Natural killer cell (primary cell): ENCODE measurements around the gene EIF2S2. TPM values are rescaled to one million over a fixed set of nuclear protein-coding genes. Genes with fewer than 3 reads are reported as not detected.
A peak's percentile ranks its signal among the peaks of the same experiment; 100 is the strongest.

ENCODE experiments used
- ATAC-seq, 3 donors: fragments of 150-1000 bp in 2 of 3; fragments of 200-7000 bp in 1 of 3; cut with Tn5 transposase; 1 replicate in 1 of 3; 2 replicates in 2 of 3; pipeline ENCODE4 v1.10.0; 2021; ENCODE audit warnings: mild to moderate bottlenecking in 2 of 3, moderate library complexity in 2 of 3
- DNase-seq, 2 donors: peaks; one replicate each; pipeline versions ENCODE4 v3.0.0 to v3.0.0-alpha.2; 2013 to 2021; ENCODE audit warnings: mixed read lengths in 1 of 2
- H3K27ac ChIP-seq: one replicate; pipeline ENCODE4 v1.5.1; 2013; ENCODE audit warnings: mild to moderate bottlenecking, low read length
- H3K27me3 ChIP-seq: one replicate; pipeline ENCODE4 v1.6.1; 2013; ENCODE audit warnings: low read length; ENCODE audit not compliant: control insufficient read depth, insufficient read depth
- H3K36me3 ChIP-seq: one replicate; pipeline ENCODE4 v1.6.1; 2013; ENCODE audit warnings: low read length; ENCODE audit not compliant: control insufficient read depth, insufficient read depth
- H3K4me1 ChIP-seq: one replicate; pipeline ENCODE4 v1.6.1; 2013; ENCODE audit warnings: low read length; ENCODE audit not compliant: control insufficient read depth, insufficient read depth
- H3K4me3 ChIP-seq: one replicate; pipeline ENCODE4 v1.5.1; 2013; ENCODE audit warnings: low read length
- H3K9me3 ChIP-seq: one replicate; pipeline ENCODE4 v1.6.1; 2013; ENCODE audit warnings: low read length; ENCODE audit not compliant: control insufficient read depth, insufficient read depth
- H3K27ac Mint-ChIP-seq, 2 donors: one replicate each; pipeline ENCODE4 v1.8.0; 2022; ENCODE audit warnings: mild to moderate bottlenecking in 2 of 2, mixed read lengths in 2 of 2, moderate library complexity in 1 of 2
- H3K27me3 Mint-ChIP-seq, 2 donors: one replicate each; pipeline ENCODE4 v1.8.0; 2022; ENCODE audit warnings: low read depth in 2 of 2, mixed read lengths in 2 of 2
- H3K36me3 Mint-ChIP-seq: one replicate; pipeline ENCODE4 v1.8.0; 2022; ENCODE audit warnings: mixed read lengths
- H3K4me1 Mint-ChIP-seq, 2 donors: one replicate each; pipeline ENCODE4 v1.8.0; 2022; ENCODE audit warnings: mixed read lengths in 2 of 2
- H3K4me3 Mint-ChIP-seq: one replicate; pipeline ENCODE4 v1.8.0; 2022; ENCODE audit warnings: mild to moderate bottlenecking, moderate library complexity, mixed read lengths
- H3K9me3 Mint-ChIP-seq, 2 donors: one replicate each; pipeline ENCODE4 v1.8.0; 2022; ENCODE audit warnings: mixed read lengths in 2 of 2
- WGBS: methylation state at CpG from one replicate; pipeline ENCODE4 v1.1.7; 2013; ENCODE audit warnings: missing lambda C conversion rate; ENCODE audit not compliant: insufficient coverage; 5-methylcytosine and 5-hydroxymethylcytosine counted together
- intact Hi-C: fragments of 100-400 bp; cut with micrococcal nuclease; formaldehyde crosslinking; loops from one replicate; pipeline ENCODE4 v1.14.2; 2022
- total RNA-seq, 4 donors: library from RNA; stranded (reverse); fragments of 120-200 nt in 1 of 4; gene quantifications; one replicate each; pipeline versions ENCODE4 v1.2.3 to v1.2.4, GENCODE V29; 2013 to 2022
- TF ChIP-seq, protein P1 (sequence below): fragments of 200-600 bp; IDR thresholded peaks from one replicate; pipeline ENCODE4 v1.8.0; 2022; ENCODE audit warnings: antibody characterized with exemption

Gene EIF2S2
- total RNA-seq, 3 donors from 2014 or later (not counting 1 experiment from before 2014, with no cell fraction given), result 17.6 to 20.0 (median 17.6) TPM

DNA sequence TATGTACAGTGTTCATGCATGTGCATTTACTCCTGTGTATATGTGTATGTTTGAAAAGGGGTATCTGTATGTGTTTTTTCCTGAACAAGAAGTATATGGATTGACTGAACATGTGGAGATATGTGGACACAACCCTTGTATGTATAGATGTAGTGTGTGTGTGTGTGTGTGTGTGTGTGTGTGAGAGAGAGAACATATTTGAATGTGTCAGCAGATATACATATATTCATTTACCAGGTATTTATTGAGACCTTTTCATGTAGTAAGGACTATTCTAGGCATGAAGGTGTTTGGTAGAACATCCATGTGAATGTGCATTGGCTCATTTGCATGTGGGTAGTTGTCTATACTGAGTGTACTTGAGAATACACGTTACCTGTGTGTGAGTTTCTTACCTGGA is 39.3 kb downstream of the EIF2S2 start:
- no peak overlapping the region for H3K27ac ChIP-seq
- Mint-ChIP-seq H3K27ac (peak overlapping the region; percentile 0 to 53), H3K9me3 (no peaks in the 10 kb centered on the region), H3K36me3 (no peaks in the 10 kb centered on the region), H3K27me3 (no peaks in the 10 kb centered on the region), H3K4me1 (peaks cover 47 to 48% of the 10 kb centered on the region in 2 donors), H3K4me3 (no peak overlapping the region)
- H3K9me3 ChIP-seq, result no peaks in the 10 kb centered on the region
- TF ChIP-seq, protein P1, sequence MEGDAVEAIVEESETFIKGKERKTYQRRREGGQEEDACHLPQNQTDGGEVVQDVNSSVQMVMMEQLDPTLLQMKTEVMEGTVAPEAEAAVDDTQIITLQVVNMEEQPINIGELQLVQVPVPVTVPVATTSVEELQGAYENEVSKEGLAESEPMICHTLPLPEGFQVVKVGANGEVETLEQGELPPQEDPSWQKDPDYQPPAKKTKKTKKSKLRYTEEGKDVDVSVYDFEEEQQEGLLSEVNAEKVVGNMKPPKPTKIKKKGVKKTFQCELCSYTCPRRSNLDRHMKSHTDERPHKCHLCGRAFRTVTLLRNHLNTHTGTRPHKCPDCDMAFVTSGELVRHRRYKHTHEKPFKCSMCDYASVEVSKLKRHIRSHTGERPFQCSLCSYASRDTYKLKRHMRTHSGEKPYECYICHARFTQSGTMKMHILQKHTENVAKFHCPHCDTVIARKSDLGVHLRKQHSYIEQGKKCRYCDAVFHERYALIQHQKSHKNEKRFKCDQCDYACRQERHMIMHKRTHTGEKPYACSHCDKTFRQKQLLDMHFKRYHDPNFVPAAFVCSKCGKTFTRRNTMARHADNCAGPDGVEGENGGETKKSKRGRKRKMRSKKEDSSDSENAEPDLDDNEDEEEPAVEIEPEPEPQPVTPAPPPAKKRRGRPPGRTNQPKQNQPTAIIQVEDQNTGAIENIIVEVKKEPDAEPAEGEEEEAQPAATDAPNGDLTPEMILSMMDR, result no peak
- 82% methylated on average over 1 of the region's 1 CpG for WGBS
- no peak for ATAC-seq
- H3K27me3 ChIP-seq, result no peaks in the 10 kb centered on the region
- peaks cover 45% of the 10 kb centered on the region for H3K36me3 ChIP-seq
- H3K4me3 ChIP-seq, result no peak overlapping the region
- peaks cover 9% of the 10 kb centered on the region for H3K4me1 ChIP-seq
- intact Hi-C loops, result no loop called here
- no peak for DNase-seq

- Histone ChIP-seq H3K9me3 (no peaks in the 10 kb centered on the region), H3K27ac (no peak overlapping the region), H3K4me3 (no peak overlapping the region), H3K36me3 (peaks cover 38% of the 10 kb centered on the region), H3K4me1 (peaks cover 9% of the 10 kb centered on the region), H3K27me3 (no peaks in the 10 kb centered on the region)
- Mint-ChIP-seq H3K9me3 (no peaks in the 10 kb centered on the region), H3K4me1 (peaks cover 50 to 52% of the 10 kb centered on the region in 2 donors), H3K27me3 (no peaks in the 10 kb centered on the region), H3K4me3 (no peak overlapping the region), H3K27ac (peak overlapping the region in 1 of 2 donors; percentile 53), H3K36me3 (no peaks in the 10 kb centered on the region)
- TF ChIP-seq, protein P1, result no peak
- ATAC-seq (no peak), DNase-seq (no peak)
- intact Hi-C loops, result no loop called here
- 95% methylated on average over 7 of the region's 8 CpGs for WGBS
These were observed 40.0 kb downstream of the EIF2S2 start for GRCh38 chr20:34072076-34072475.

DNA sequence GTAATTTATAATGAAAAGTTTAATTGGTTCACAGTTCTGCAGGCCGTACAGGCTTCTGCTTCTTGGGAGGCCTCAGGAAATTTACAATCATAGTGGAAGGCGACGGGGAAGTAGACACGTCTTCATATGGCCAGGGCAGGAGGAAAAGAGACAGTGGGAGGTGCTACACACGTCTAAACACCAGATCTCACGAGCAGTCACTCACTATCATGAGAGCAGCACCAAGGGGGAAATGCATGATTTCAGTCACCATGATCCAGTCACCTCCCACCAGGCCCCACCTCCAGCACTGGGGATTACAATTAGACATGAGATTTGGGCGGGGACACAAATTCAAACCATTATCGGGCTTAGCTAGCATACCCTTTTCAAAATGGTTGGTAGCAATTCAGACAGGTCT is 41.2 kb downstream of the EIF2S2 start:
- Mint-ChIP-seq H3K9me3 (no peaks in the 10 kb centered on the region), H3K36me3 (no peaks in the 10 kb centered on the region), H3K27me3 (no peaks in the 10 kb centered on the region), H3K27ac (peak overlapping the region in 1 of 2 donors; percentile 27), H3K4me3 (no peak overlapping the region), H3K4me1 (peaks cover 43 to 53% of the 10 kb centered on the region in 2 donors)
- ATAC-seq (no peak), DNase-seq (no peak)
- no peaks in the 10 kb centered on the region for H3K9me3 ChIP-seq
- peaks cover 28% of the 10 kb centered on the region for H3K36me3 ChIP-seq
- peaks cover 9% of the 10 kb centered on the region for H3K4me1 ChIP-seq
- H3K27ac ChIP-seq, result no peak overlapping the region
- H3K4me3 ChIP-seq, result no peak overlapping the region
- H3K27me3 ChIP-seq, result no peaks in the 10 kb centered on the region
- 87% methylated on average over 8 of the region's 8 CpGs for WGBS
- TF ChIP-seq, protein P1, result no peak
- intact Hi-C loops, result loop anchor here (1.0 kb wide), 1 partner anchor 138 kb away; no protein-coding TSS in a partner anchor

GRCh38 chr20:34070079-34070439 is 42.0 kb downstream of the EIF2S2 start:
- Histone ChIP-seq H3K4me1 (peaks cover 9% of the 10 kb centered on the region), H3K27me3 (no peaks in the 10 kb centered on the region), H3K4me3 (no peak overlapping the region), H3K36me3 (peaks cover 22% of the 10 kb centered on the region), H3K9me3 (no peaks in the 10 kb centered on the region), H3K27ac (no peak overlapping the region)
- TF ChIP-seq, protein P1, result peak; percentile 26
- 97% methylated on average over 3 of the region's 3 CpGs for WGBS
- Mint-ChIP-seq H3K36me3 (no peaks in the 10 kb centered on the region), H3K27ac (peak overlapping the region; percentile 81 to 82), H3K27me3 (no peaks in the 10 kb centered on the region), H3K4me3 (no peak overlapping the region), H3K9me3 (no peaks in the 10 kb centered on the region), H3K4me1 (peaks cover 48 to 60% of the 10 kb centered on the region in 2 donors)
- intact Hi-C loops, result loop anchor here (1.0 kb wide), 1 partner anchor 137 kb away; no protein-coding TSS in a partner anchor
- ATAC-seq (no peak), DNase-seq (no peak)
